Measurements from ENCODE around the gene LPCAT4.
"Not testable (repeated sequence)": the region's sequence is repeated elsewhere in the genome, so short reads cannot be mapped to it uniquely, and the experiment has no call there.

Gene LPCAT4

GRCh38 chr15:34367101-34368081 is at the start of gene LPCAT4:
TSS of gene LPCAT4 (minus strand) at chr15:34367196. CDS start at chr15:34367100, 96 bp downstream.
- DNase-seq (ENCODE audit: low read depth in 2 of 2, low spot score in 1 of 2), result peak; percentile 70 to 78

GRCh38 chr15:34409511-34409910 is 42.5 kb upstream of the LPCAT4 start:
- DNase-seq (ENCODE audit: low read depth in 2 of 2, low spot score in 1 of 2), result not testable (repeated sequence)

GRCh38 chr15:34408973-34409372 is 42.0 kb upstream of the LPCAT4 start:
- not testable (repeated sequence) for DNase-seq (ENCODE audit: low read depth in 2 of 2, low spot score in 1 of 2)

- not testable (repeated sequence) for DNase-seq (ENCODE audit: low read depth in 2 of 2, low spot score in 1 of 2)
These were observed 36.9 kb upstream of the LPCAT4 start for GRCh38 chr15:34403899-34404298.

- not testable (repeated sequence) for DNase-seq (ENCODE audit: low read depth in 2 of 2, low spot score in 1 of 2)
These were observed 36.2 kb upstream of the LPCAT4 start for GRCh38 chr15:34403160-34403598.

DNA sequence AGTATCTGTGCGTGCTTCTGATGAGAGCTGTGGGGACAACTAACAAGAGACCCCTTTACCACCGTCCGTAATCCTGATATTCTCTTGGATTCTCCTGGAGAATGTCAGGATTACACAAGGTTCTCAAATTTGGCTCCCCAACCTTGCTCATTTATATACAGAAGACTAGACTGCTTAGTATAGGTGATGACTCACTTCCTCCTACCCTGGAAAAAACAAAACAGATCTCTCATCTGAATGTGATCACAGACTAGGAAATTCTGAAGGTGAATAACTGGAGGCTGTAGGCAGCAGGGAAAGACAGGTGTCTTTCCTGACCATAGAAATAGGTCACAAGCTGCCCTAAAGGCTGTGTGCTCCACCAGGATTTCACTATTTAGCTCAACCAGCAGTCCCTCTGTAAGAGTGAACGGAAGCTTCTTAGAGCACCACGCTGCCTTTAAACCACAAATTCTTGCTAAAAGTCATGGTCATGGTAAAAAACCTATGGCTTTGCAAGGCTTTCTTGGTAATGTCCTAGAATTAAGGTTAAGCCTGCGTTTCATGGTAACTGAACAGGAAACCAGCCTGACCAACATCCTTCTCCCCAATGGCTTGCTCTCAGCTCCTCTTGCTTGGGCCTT is 30.8 kb upstream of the LPCAT4 start:
- DNase-seq (ENCODE audit: low read depth in 2 of 2, low spot score in 1 of 2), result not testable (repeated sequence)

- not testable (repeated sequence) for DNase-seq (ENCODE audit: low read depth in 2 of 2, low spot score in 1 of 2)
These were observed 26.0 kb upstream of the LPCAT4 start for GRCh38 chr15:34392981-34393380.

- DNase-seq (ENCODE audit: low read depth in 2 of 2, low spot score in 1 of 2), result not testable (repeated sequence)
These were observed 22.6 kb upstream of the LPCAT4 start for GRCh38 chr15:34389594-34390086.

DNA sequence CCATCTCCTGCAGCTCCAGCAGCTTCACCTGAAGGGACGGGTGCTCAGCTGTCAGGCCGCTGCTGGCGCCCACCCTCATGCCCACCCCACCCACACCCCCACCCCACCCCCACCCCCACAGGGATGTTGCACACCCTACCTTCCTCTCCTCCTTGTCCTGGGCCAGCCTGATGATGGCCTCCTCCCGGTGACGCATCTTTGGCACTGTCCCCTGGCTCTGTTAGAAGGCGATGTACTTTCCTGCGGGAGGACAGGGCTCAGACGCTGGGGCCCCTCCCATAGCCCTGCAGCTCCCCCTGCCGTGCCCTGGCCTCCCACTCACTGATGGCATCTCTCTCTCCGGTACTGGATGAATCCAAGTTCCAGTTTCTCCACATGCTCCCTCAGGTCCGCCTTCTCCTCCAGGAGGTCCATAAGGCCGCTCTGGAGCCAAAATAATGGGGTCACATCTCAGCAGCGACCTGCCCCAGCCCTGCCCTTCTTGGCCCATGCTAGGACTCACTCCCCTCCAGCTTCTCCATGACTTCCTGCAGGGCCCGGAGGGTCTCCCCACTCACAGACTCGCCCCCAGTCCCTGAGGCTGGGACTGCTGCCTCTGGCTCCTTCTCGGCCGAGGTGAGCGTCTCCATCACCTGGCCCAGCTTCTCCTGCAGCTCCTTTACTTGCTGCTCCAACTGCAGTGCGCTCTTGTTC is 15.0 kb upstream of the LPCAT4 start:
- not testable (repeated sequence) for DNase-seq (ENCODE audit: low read depth in 2 of 2, low spot score in 1 of 2)

- not testable (repeated sequence) for DNase-seq (ENCODE audit: low read depth in 2 of 2, low spot score in 1 of 2)
These were observed 13.5 kb upstream of the LPCAT4 start for GRCh38 chr15:34380491-34380890.

- no peak for DNase-seq (ENCODE audit: low read depth in 2 of 2, low spot score in 1 of 2)
These were observed 9.9 kb upstream of the LPCAT4 start for GRCh38 chr15:34376856-34377255.

DNA sequence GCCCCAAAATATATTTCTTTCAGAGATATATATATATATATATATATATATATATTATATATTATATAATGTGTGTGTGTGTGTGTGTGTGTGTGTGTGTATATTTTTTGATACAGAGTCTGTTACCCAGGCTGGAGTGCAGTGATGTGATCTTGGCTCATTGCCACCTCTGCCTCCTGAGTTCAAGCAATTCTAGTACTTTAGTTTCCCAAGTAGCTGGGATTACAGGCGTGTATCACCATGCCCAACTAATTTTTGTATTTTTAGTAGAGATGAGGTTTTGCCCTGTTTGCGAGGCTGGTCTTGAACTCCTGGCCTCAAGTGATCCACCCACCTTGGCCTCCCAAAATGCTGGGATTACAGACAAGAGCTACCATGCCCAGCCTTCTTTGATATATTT is 8.5 kb upstream of the LPCAT4 start:
- DNase-seq (ENCODE audit: low read depth in 2 of 2, low spot score in 1 of 2), result not testable (repeated sequence)

- DNase-seq (ENCODE audit: low read depth in 2 of 2, low spot score in 1 of 2), result no peak
These were observed 7.8 kb upstream of the LPCAT4 start for GRCh38 chr15:34374816-34375215.

- no peak for DNase-seq (ENCODE audit: low read depth in 2 of 2, low spot score in 1 of 2)
These were observed 7.0 kb upstream of the LPCAT4 start for GRCh38 chr15:34373951-34374350.

DNA sequence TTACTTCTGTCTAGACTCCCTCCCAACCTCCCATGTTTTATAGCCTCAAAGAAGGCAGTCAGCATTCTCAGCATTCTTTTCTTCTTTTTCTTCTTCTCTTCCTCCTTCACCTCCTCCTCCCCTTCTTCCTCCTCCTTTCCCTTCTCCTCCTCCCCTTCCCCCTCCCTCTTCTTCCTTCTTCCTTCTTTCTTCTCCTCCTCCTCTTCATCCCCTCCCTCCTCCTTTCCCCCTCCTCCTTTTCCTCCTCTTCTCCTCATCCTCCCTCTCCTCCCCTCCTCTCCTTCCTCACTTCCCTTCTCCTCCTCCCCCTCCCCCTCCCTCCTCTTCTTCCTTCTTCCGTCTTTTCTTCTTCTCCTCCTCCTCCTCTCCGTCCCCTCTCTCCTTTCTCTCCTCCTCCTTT is 3.6 kb upstream of the LPCAT4 start:
- no peak for DNase-seq (ENCODE audit: low read depth in 2 of 2, low spot score in 1 of 2)

DNA sequence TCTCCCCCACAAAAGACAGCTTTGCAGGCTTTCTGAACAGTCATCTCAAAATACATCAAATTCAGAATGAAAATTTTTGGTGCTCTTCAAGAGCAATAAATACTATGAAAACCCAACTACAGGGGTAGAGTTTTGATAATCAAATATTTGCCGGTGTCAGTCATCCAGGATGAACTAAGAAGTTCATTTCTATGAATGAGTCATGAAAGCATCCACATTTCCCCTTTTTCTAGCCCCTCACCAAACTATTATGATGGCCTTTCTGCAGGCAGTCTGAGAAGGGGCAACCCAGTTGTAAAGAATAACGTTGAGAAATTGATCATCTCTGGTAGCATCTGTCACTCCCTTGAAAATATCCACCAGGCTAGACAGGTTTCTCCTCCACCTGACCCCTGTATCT is 3.1 kb upstream of the LPCAT4 start:
- no peak for DNase-seq (ENCODE audit: low read depth in 2 of 2, low spot score in 1 of 2)

GRCh38 chr15:34366271-34367065 is 528 bp downstream of the LPCAT4 start:
- no peak for DNase-seq (ENCODE audit: low read depth in 2 of 2, low spot score in 1 of 2)

DNA sequence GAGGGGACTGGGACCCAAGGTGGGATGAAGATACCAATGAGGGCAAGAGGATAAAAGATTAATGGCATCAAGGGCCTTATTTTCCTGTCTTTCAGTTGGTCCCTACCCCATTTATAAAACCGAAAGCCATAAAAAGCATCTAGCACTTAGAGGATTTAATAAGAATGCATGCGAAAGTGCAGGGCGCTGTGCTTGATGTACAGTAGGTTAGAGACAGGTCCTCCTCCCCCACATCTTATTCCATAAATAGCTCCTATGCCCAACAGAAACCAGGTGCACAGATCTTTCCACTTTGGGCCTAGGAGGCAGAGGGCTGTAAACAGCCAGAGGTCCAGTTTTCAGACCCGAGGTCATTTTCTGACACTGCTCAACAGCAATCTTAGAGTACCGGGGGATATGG is 1.2 kb downstream of the LPCAT4 start:
- no peak for DNase-seq (ENCODE audit: low read depth in 2 of 2, low spot score in 1 of 2)

GRCh38 chr15:34365091-34365825 is 1.7 kb downstream of the LPCAT4 start:
- no peak for DNase-seq (ENCODE audit: low read depth in 2 of 2, low spot score in 1 of 2)

DNA sequence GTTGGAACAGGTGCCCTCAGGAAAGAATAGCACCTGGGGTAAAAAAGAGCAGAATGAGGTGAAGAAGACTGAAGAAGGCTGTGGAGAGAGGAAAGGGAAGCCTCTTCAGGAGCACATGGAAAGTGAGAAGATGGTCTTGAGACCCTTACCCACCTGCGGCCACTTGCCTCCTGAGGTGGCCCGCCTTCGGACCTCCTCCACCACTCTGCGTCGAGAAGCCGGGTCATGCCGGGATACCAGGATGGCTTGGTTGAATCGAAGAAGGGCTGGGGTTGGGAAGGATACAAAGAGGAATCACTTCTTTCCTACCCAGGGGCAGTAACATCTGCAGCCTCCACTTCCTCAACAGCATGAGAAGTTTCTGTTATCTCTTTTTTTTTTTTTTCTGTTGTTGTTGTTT is 3.0 kb downstream of the LPCAT4 start:
- DNase-seq (ENCODE audit: low read depth in 2 of 2, low spot score in 1 of 2), result no peak

Measured in stimulated activated CD8-positive, alpha-beta memory T cell treated with anti-CD3 and anti-CD28 coated beads, Interleukin-4, amount 100 ng/mL, for 4 hours (primary cell).